Peyer's patch (tissue), 4 donors: ENCODE results near the gene CFAP99. TPM values are rescaled to one million over a fixed set of nuclear protein-coding genes. Genes with fewer than 3 reads are reported as not detected.

Experiments
- DNase-seq, 3 donors: peaks; one replicate each; pipeline ENCODE4 v3.0.0-alpha.2; 2017 to 2019
- H3K27ac ChIP-seq, 4 donors: fragments of 200-600 bp; sonication (generic); one replicate each; pipeline ENCODE4 v1.5.1; 2016 to 2019
- H3K27me3 ChIP-seq, 2 donors: fragments of 200-600 bp; sonication (generic); one replicate each; pipeline ENCODE4 v1.5.1; 2019
- H3K36me3 ChIP-seq, 3 donors: fragments of 200-600 bp; sonication (generic); one replicate each; pipeline ENCODE4 v1.5.1; 2016 to 2019
- H3K4me1 ChIP-seq, 4 donors: fragments of 200-600 bp; sonication (generic); one replicate each; pipeline ENCODE4 v1.5.1; 2016 to 2019
- H3K4me3 ChIP-seq, 4 donors: fragments of 200-600 bp; sonication (generic); 1 replicate in 3 of 4; 2 replicates in 1 of 4; pipeline ENCODE4 v1.5.1; 2016 to 2019; ENCODE audit warnings: mild to moderate bottlenecking in 1 of 4
- H3K9me3 ChIP-seq, 4 donors: fragments of 200-600 bp; sonication (generic); one replicate each; pipeline ENCODE4 v1.5.1; 2016 to 2019; ENCODE audit warnings: mild to moderate bottlenecking in 1 of 4
- POLR2A ChIP-seq, 2 donors: fragments of 450-650 bp; IDR thresholded peaks; one replicate each; pipeline ENCODE4 v1.5.1; 2017; ENCODE audit warnings: antibody characterized with exemption in 2 of 2, mild to moderate bottlenecking in 2 of 2, moderate library complexity in 2 of 2
- total RNA-seq, 4 donors: library from RNA; depleted of rRNA; stranded (reverse); fragments of >200 nt; gene quantifications; one replicate each; pipeline ENCODE4 v1.1.0, GENCODE V29; 2016
- TF ChIP-seq, protein P1 (sequence below), 6 experiments: fragments of 450-650 bp in 4 of 6; fragments of 200-600 bp in 2 of 6; sonication (generic) in 1 of 6; IDR thresholded peaks; one replicate each; pipeline ENCODE4 v1.5.1; 2017 to 2019; ENCODE audit warnings: antibody characterized with exemption in 6 of 6, mild to moderate bottlenecking in 3 of 6, moderate library complexity in 1 of 6

Gene CFAP99
- total RNA-seq, 4 donors from 2014 or later = 0.80 to 1.2 TPM; not detected in 2

DNA sequence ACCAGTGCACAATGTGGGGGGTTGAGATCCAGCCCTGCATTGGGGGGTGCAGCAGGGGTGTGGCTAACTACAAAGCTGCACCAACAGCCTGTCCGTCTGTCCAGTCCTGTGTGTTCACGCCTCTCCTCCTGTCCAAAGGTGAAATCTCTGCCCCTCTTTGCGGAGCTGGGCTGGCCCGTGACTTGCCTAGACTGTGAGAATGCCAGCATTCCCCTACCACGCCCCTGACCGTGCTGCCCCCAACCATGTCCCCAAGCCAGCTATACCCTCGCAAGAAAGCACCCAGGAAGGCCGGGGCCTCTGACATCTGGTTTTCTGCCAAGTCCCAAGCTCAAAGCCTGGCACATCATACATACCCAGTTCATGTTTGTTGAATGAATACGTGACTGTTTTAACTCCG, 19.5 kb upstream of the CFAP99 start:
- Histone ChIP-seq H3K36me3 (no peaks in the 10 kb centered on the region), H3K4me1 (peaks cover 0 to 30% (median 9%) of the 10 kb centered on the region in 4 donors), H3K27ac (no peak overlapping the region), H3K27me3 (no peaks in the 10 kb centered on the region), H3K9me3 (no peaks in the 10 kb centered on the region), H3K4me3 (no peak overlapping the region)
- TF ChIP-seq, protein P1, sequence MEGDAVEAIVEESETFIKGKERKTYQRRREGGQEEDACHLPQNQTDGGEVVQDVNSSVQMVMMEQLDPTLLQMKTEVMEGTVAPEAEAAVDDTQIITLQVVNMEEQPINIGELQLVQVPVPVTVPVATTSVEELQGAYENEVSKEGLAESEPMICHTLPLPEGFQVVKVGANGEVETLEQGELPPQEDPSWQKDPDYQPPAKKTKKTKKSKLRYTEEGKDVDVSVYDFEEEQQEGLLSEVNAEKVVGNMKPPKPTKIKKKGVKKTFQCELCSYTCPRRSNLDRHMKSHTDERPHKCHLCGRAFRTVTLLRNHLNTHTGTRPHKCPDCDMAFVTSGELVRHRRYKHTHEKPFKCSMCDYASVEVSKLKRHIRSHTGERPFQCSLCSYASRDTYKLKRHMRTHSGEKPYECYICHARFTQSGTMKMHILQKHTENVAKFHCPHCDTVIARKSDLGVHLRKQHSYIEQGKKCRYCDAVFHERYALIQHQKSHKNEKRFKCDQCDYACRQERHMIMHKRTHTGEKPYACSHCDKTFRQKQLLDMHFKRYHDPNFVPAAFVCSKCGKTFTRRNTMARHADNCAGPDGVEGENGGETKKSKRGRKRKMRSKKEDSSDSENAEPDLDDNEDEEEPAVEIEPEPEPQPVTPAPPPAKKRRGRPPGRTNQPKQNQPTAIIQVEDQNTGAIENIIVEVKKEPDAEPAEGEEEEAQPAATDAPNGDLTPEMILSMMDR (IDR thresholded peaks at IDR 0.05) = no peak
- no peak for TF ChIP-seq POLR2A (IDR thresholded peaks at IDR 0.05)
- no peak for DNase-seq

DNA sequence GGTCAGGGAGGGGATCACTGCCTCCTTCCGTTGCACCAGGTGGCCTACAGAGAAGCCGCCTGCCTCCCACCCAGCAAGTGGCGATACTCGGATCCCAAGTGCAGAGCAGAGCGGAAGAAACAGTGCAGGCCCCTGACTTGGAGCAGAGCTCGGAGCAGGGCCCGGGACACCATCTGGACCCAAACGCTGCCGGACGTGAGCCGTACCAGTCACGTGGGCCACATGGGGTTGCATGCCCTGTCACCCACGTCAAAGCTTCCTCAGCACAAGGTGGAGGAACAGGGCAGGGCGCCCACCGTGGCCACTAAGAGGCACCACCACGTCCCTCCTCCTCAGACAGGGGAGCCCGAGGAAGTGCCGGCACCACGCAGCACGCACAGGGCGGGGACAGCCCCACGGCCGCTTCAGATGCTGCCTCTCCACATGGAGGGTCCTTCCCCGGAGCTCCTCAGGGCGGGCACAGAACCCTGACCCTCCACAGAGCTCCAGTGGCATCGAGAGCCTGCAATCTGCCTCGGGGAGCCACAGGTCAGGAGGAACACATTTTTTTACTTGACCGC, 19.0 kb upstream of the CFAP99 start:
- TF ChIP-seq, protein P1 (IDR thresholded peaks at IDR 0.05) = no peak
- TF ChIP-seq POLR2A (IDR thresholded peaks at IDR 0.05) = no peak
- Histone ChIP-seq H3K36me3 (no peaks in the 10 kb centered on the region), H3K4me1 (peaks cover 0 to 30% (median 9%) of the 10 kb centered on the region in 4 donors), H3K27ac (no peak overlapping the region), H3K4me3 (no peak overlapping the region), H3K9me3 (no peaks in the 10 kb centered on the region), H3K27me3 (no peaks in the 10 kb centered on the region)
- no peak for DNase-seq

DNA sequence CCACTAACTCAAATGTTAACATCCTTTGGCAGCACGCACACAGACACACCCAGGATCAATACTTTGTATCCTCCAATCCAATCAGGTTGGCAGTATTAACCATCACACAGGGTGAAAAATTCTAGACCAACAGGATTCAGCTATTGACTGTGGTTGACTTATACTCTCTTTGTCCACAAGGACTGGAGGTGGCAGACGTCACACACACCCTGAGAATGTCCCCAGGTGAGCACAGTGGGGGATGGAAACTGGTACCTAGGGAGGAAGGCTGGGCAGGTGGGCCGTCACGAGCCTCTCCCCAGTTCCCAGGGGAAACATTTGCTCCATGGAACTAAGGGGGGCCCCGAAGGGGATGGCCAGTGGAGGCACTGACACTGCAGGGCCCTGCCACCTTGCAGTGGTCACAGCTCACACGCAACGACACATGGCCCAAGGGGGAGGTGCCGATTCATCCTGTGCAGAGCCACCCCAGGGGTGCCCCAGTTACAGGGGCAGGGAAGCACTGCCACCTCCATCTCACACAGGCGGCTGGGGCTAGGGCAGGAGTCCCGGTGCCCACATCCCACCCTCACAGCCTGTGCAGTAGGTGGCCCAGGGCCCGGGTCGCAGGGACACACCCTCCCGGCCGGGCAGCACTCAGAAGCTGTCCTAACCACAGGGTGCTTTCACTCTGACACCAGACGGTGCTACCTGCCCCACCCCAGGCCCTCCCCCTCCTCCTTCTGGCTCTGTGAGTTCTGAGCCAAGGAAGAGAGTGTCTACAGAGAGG, 17.7 kb upstream of the CFAP99 start:
- H3K27me3 ChIP-seq = no peaks in the 10 kb centered on the region
- no peaks in the 10 kb centered on the region for H3K9me3 ChIP-seq
- no peak for TF ChIP-seq POLR2A (IDR thresholded peaks at IDR 0.05)
- TF ChIP-seq, protein P1 (IDR thresholded peaks at IDR 0.05) = no peak
- peak in 1 of 3 donors; percentile 46 for DNase-seq
- H3K4me3 ChIP-seq = no peak overlapping the region
- H3K36me3 ChIP-seq = no peaks in the 10 kb centered on the region
- peaks cover 0 to 30% (median 7%) of the 10 kb centered on the region in 4 donors for H3K4me1 ChIP-seq
- H3K27ac ChIP-seq = no peak overlapping the region

DNA sequence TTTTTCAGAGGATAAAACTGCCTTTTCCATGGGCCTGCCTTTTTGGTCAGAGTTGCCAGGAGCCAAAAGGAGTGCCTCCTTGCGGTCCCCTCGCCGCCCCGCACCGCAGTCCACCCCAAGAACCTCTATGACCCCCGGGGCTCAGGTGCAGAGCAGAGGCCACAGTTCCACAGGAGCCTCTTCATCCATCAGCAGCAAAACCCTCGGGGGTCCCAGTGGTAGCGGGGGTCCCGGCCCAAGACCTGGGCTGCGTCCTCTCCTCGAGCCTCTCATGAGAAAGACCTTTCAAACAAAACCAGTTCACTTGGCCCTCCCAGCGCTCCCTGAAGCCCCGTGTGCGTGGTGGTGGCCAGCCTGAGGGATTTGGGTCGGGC, 17.2 kb upstream of the CFAP99 start:
- TF ChIP-seq, protein P1 (IDR thresholded peaks at IDR 0.05) = no peak
- no peak for TF ChIP-seq POLR2A (IDR thresholded peaks at IDR 0.05)
- peaks cover 0 to 30% (median 7%) of the 10 kb centered on the region in 4 donors for H3K4me1 ChIP-seq
- no peaks in the 10 kb centered on the region for H3K9me3 ChIP-seq
- H3K27ac ChIP-seq = peak overlapping the region in 1 of 4 donors; percentile 28
- no peaks in the 10 kb centered on the region for H3K36me3 ChIP-seq
- no peak for DNase-seq
- peak overlapping the region in 3 of 4 donors; percentile 30 to 38 (median 35) for H3K4me3 ChIP-seq
- H3K27me3 ChIP-seq = no peaks in the 10 kb centered on the region

DNA sequence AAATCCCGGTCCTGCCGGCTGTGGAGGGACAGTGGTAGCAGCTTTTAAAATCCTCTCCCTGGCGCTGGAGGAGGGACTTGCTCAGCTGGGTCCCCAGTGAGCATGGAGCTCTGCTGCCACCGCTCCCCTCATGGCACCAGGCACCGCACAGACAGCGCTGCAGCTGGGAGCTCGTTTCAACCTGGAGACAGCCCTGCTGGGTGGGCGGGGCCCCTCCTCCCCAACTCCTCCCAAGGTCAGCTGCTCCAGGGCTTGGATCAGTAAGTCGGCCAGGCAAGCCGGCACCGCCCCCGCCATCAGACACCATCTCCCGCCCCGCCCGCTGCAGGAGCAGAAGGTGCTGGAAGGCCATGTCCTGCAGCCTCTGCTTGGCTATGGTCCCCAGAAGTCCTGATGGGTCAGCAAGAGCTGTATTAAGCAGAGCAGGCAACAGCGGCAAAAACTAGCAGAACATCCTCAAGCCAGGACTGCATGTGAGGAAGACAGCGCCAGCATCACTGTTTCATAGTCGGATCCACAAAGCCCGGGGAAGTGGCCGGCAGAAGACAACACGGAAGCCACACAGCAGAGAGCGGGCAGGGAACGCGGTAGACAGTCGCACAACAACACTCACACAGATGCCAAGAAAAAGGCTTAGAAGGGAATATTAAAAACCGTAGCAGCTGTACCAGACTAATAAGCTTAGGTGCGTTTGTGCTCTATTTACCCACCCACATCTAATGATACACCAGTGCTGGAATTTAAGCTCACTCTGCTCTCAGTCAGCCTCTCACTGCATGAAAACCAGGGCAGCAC, 16.5 kb upstream of the CFAP99 start:
- Histone ChIP-seq H3K4me1 (peaks cover 0 to 27% (median 7%) of the 10 kb centered on the region in 4 donors), H3K4me3 (peak overlapping the region in 3 of 4 donors; percentile 30 to 38 (median 35)), H3K36me3 (no peaks in the 10 kb centered on the region), H3K27ac (peak overlapping the region in 3 of 4 donors; percentile 10 to 35 (median 28)), H3K9me3 (no peaks in the 10 kb centered on the region), H3K27me3 (no peaks in the 10 kb centered on the region)
- TF ChIP-seq, protein P1 (IDR thresholded peaks at IDR 0.05) = no peak
- peak in 1 of 2 donors; percentile 23 for TF ChIP-seq POLR2A (IDR thresholded peaks at IDR 0.05)
- DNase-seq = peak in 2 of 3 donors; percentile 87 to 92
